PC-3 (cell line): ENCODE results near the gene MAP7.
"Not testable (repeated sequence)": the region's sequence is repeated elsewhere in the genome, so short reads cannot be mapped to it uniquely, and the experiment has no call there.

Source experiments
- CTCF ChIP-seq: fragments of 300-600 bp; sonication (generic); conservative IDR thresholded peaks from 2 replicates; pipeline ENCODE4 v1.5.1; 2017; ENCODE audit warnings: antibody characterized with exemption, low read depth, mild to moderate bottlenecking, low read length
- EZH2phosphoT487 ChIP-seq: fragments of 300-600 bp; sonication (generic); IDR thresholded peaks from 2 replicates; pipeline ENCODE4 v1.6.1; 2018; ENCODE audit warnings: mild to moderate bottlenecking, antibody characterized with exemption, low read length, borderline replicate concordance

DNA sequence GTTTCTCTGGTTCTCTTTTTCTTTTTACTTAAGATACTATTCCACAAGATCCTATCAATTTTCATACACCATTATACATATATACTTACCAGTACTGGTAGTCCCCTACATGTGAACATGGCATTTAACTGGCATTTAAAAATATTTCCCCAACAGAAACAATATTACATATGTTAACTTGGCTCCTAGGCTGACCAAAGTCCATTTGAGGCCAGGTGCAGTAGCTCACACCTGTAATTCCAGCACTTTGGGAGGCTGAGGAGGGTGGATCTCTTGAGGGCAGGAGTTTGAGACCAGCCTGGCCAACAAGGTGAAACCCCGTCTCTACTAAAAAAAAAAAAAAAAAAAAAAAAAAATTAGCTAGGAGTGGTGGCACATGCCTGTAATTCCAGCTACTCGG lies 53.8 kb downstream of the MAP7 start:
- not testable (repeated sequence) for TF ChIP-seq CTCF, EZH2phosphoT487
